GDM1 (cell line): ENCODE results near the gene STMP1.

Experiments
- DNase-seq: peaks from one replicate; lab custom pipeline; 2025; lab: John Stamatoyannopoulos, UW

Gene STMP1

GRCh38 chr7:135697276-135698049 is 35.1 kb downstream of the STMP1 start:
- DNase-seq = no peak

- DNase-seq = no peak
These were observed 41.8 kb downstream of the STMP1 start for GRCh38 chr7:135704074-135704473.

- DNase-seq = no peak
These were observed 42.4 kb downstream of the STMP1 start for GRCh38 chr7:135704698-135705097.

- DNase-seq = no peak
These were observed 43.9 kb downstream of the STMP1 start for GRCh38 chr7:135706038-135706742.

- no peak for DNase-seq
These were observed 44.7 kb downstream of the STMP1 start for GRCh38 chr7:135706858-135707569.

GRCh38 chr7:135707570-135707966 is 45.3 kb downstream of the STMP1 start:
- DNase-seq = no peak

GRCh38 chr7:135708041-135708440 is 45.7 kb downstream of the STMP1 start:
- DNase-seq = no peak

GRCh38 chr7:135709508-135709907 is 47.2 kb downstream of the STMP1 start:
- no peak for DNase-seq

GRCh38 chr7:135710417-135711138 is 48.3 kb downstream of the STMP1 start:
- DNase-seq = no peak

GRCh38 chr7:135711139-135711469 is 48.8 kb downstream of the STMP1 start:
- DNase-seq = no peak

- DNase-seq = no peak
These were observed 50.0 kb downstream of the STMP1 start for GRCh38 chr7:135712182-135712782.

- DNase-seq = no peak
These were observed 50.5 kb downstream of the STMP1 start for GRCh38 chr7:135712796-135713195.

GRCh38 chr7:135713836-135714470 is 51.6 kb downstream of the STMP1 start:
- DNase-seq = no peak

GRCh38 chr7:135714534-135715009 is 52.3 kb downstream of the STMP1 start:
- no peak for DNase-seq

GRCh38 chr7:135715055-135715522 is 52.8 kb downstream of the STMP1 start:
- no peak for DNase-seq

- DNase-seq = no peak
These were observed 53.4 kb downstream of the STMP1 start for GRCh38 chr7:135715673-135716072.

- no peak for DNase-seq
These were observed 54.4 kb downstream of the STMP1 start for GRCh38 chr7:135716677-135717238.

- DNase-seq = no peak
These were observed 55.4 kb downstream of the STMP1 start for GRCh38 chr7:135717693-135718092.

GRCh38 chr7:135718219-135718618 is 55.9 kb downstream of the STMP1 start:
- DNase-seq = no peak

- DNase-seq = no peak
These were observed 56.6 kb downstream of the STMP1 start for GRCh38 chr7:135718794-135719437.
